ENCODE measurements around the gene AAK1.

DNA sequence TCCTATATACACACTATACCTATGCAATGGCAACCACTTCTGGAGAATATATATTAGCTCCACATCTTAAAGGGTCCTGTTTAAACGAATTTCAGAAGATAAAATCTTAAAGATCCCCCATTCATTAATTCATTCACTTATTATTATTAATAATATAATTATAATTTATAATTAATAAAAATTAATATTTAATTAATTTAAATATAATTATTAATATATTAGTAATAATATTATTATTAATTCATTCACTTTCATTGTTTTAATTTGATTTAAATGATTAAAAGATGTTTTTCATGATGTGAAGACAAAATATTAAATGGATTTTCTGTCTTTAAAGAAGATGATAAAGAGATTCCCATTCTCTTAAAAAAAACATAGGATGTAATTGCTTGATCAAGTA is 227.4 kb downstream of the AAK1 start:
- TF ChIP-seq POLR2A (IDR thresholded peaks at IDR 0.05; ENCODE audit: extremely low read depth, insufficient read length) (no peak), CTCF (IDR thresholded peaks at IDR 0.05; ENCODE audit: low read depth, low read length) (no peak)
- TF ChIP-seq, protein P1, sequence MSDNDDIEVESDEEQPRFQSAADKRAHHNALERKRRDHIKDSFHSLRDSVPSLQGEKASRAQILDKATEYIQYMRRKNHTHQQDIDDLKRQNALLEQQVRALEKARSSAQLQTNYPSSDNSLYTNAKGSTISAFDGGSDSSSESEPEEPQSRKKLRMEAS (IDR thresholded peaks at IDR 0.05; ENCODE audit: low read depth, low read length): no peak

Data from NB4 (cell line).